Lung (tissue), 12 donors: ENCODE results near the gene LINC01488. TPM values are rescaled to one million over a fixed set of nuclear protein-coding genes. Genes with fewer than 3 reads are reported as not detected.

Experiments used
- ATAC-seq: fragments of 200-7000 bp; cut with Tn5 transposase; one replicate; pipeline ENCODE4 v1.9.1; 2020; ENCODE audit warnings: moderate number of reproducible peaks; ENCODE audit not compliant: insufficient read depth, low FRiP score
- DNase-seq, 3 donors: peaks; one replicate each; pipeline ENCODE4 v3.0.0-alpha.2; 2013 to 2017
- H3K27ac ChIP-seq, 2 donors: one replicate each; pipeline ENCODE4 v1.5.1; 2013; ENCODE audit warnings: mild to moderate bottlenecking in 2 of 2, moderate library complexity in 2 of 2, control low read depth in 1 of 2, inconsistent platforms in 1 of 2, low read depth in 1 of 2, low read length in 1 of 2
- H3K27me3 ChIP-seq, 3 donors: one replicate each; pipeline ENCODE4 v1.5.1; 2013; ENCODE audit warnings: low read length in 2 of 3; ENCODE audit not compliant: control insufficient read depth in 3 of 3, insufficient read depth in 3 of 3
- H3K36me3 ChIP-seq, 4 donors: one replicate each; pipeline ENCODE4 v1.5.1; 2013; ENCODE audit warnings: low read length in 4 of 4, mild to moderate bottlenecking in 1 of 4, moderate library complexity in 1 of 4; ENCODE audit not compliant: control insufficient read depth in 4 of 4, insufficient read depth in 4 of 4
- H3K4me1 ChIP-seq, 5 donors: one replicate each; pipeline ENCODE4 v1.5.1; 2013; ENCODE audit warnings: low read length in 5 of 5, mild to moderate bottlenecking in 2 of 5, moderate library complexity in 1 of 5; ENCODE audit not compliant: control insufficient read depth in 5 of 5, insufficient read depth in 5 of 5
- H3K4me3 ChIP-seq: one replicate; pipeline ENCODE4 v1.5.1; 2013; ENCODE audit warnings: mild to moderate bottlenecking, control low read depth, moderate library complexity
- H3K9ac ChIP-seq, 2 donors: one replicate each; pipeline ENCODE4 v1.5.1; 2013; ENCODE audit warnings: low read length in 2 of 2, control low read depth in 1 of 2; ENCODE audit not compliant: insufficient read depth in 1 of 2
- H3K9me3 ChIP-seq, 4 donors: one replicate each; pipeline ENCODE4 v1.5.1; 2013; ENCODE audit warnings: low read length in 3 of 4, mild to moderate bottlenecking in 1 of 4, moderate library complexity in 1 of 4; ENCODE audit not compliant: control insufficient read depth in 4 of 4, insufficient read depth in 3 of 4
- WGBS, 2 donors: extraction: QIAGEN DNeasy Blood & Tissue Kit; methylation state at CpG; one replicate each; pipeline ENCODE4 v1.1.7; 2013; 5-methylcytosine and 5-hydroxymethylcytosine counted together
- polyA plus RNA-seq, 2 donors: library from polyadenylated mRNA; stranded (reverse); fragments of 200-250 nt; gene quantifications; one replicate each; pipeline ENCODE4 v1.2.1, GENCODE V29; 2013
- total RNA-seq, 2 donors: library from RNA; depleted of rRNA in 1 of 2; stranded (reverse); fragments of >200 nt in 1 of 2; gene quantifications; one replicate each; pipeline ENCODE4 v1.2.1, GENCODE V29; 2014 to 2021
- TF ChIP-seq, protein P1 (sequence below): IDR thresholded peaks from 2 replicates; pipeline ENCODE4 v1.5.1; 2012; ENCODE audit warnings: mild to moderate bottlenecking; ENCODE audit errors: control extremely low read depth, extremely low read depth
- donor health status: control.
- donor health status: control.
- donor health status: Bipolar disorder and iron deficiency.
- donor health status: healthy.
- donor health status: DM: yes; HTN: yes; CAD: no.

Gene LINC01488
- total and polyA plus RNA-seq, 4 donors, result not detected

DNA sequence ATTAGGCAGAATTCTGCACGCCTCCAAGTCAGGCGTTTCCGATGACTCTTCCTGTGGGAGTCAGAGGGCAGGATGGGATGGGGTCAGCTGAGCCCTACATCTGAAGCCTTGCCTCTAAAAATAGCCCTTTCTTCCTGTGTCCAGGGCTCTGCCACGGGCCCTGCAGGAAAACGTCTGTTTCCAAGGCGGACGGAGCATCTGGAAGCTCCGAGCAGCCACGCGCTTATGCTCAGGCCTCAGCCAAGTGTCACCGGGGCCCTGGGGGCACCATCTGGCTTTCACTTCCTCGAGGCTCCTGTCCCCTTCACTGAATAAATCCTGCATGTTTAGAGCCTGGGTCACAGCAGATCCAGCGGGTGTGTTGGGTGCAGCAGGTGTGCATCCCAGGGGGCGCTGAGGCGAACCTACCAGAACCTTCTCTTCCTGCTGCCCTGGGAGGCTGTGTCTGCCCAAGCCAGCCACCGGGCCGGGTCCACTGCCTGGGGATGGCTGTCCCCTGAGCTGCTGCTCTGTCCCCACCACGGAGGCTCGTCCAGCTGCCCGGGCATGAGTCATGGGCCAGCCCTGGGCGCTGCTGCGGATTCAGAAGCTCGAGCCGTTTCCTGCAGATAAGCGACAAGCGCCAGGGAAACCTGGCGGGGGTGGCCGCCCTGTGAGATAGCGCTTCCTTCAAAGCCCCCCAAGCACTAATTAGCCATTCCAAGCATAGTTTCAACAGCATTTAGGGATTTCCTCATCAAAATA, 32.0 kb upstream of the LINC01488 start:
- ATAC-seq, result peak; percentile 29
- Histone ChIP-seq H3K9me3 (peaks cover 0 to 5% (median 2%) of the 10 kb centered on the region in 4 donors), H3K27me3 (no peaks in the 10 kb centered on the region), H3K4me1 (peaks cover 0 to 38% (median 21%) of the 10 kb centered on the region in 5 donors), H3K36me3 (no peaks in the 10 kb centered on the region), H3K9ac (no peak overlapping the region), H3K27ac (peak overlapping the region; percentile 71 to 89), H3K4me3 (no peak overlapping the region)
- TF ChIP-seq, protein P1, sequence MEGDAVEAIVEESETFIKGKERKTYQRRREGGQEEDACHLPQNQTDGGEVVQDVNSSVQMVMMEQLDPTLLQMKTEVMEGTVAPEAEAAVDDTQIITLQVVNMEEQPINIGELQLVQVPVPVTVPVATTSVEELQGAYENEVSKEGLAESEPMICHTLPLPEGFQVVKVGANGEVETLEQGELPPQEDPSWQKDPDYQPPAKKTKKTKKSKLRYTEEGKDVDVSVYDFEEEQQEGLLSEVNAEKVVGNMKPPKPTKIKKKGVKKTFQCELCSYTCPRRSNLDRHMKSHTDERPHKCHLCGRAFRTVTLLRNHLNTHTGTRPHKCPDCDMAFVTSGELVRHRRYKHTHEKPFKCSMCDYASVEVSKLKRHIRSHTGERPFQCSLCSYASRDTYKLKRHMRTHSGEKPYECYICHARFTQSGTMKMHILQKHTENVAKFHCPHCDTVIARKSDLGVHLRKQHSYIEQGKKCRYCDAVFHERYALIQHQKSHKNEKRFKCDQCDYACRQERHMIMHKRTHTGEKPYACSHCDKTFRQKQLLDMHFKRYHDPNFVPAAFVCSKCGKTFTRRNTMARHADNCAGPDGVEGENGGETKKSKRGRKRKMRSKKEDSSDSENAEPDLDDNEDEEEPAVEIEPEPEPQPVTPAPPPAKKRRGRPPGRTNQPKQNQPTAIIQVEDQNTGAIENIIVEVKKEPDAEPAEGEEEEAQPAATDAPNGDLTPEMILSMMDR, result no peak
- peak; percentile 78 to 89 (median 80) for DNase-seq
- WGBS, 2 donors, result 23 to 26% methylated on average over 29 of the region's 29 CpGs

DNA sequence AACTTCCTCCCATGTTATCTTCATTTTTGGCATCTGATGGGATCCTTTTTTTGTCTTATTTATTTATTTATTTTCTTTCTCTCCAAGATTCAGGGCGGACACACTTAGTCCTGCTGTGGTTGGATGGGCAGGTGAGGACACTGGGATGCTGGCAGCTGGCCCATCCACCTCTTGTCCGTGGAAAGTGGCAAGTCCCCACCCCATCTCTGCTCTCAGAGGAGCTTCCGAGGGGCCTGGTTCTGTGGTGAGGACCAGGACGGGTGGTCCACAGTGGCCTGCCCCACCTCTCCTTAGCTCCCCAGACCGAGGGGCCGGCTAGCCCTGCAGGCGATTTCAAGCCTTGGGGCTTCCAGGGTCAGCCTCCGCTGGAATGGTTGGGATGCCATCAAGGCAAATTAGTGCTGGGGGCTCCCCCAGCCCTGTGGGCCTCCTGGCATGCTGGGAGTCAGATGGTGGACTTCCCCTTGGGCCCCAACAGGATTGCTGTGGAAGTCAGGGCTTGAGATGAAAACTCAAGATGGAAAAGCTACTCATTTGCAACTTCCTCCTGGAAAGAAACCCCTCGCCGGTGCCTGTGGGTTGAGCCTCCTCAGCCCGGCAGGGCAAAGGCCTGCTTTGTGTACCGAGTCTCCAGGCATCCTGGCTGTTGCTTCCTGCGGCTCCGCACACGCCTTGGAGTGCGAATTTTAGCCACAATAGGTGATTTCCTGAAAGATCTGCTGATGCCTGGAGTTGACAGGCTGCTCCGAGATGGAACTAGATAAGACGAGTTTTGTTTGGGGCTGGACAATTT, 31.2 kb upstream of the LINC01488 start:
- peak overlapping the region; percentile 74 to 83 for H3K27ac ChIP-seq

DNA sequence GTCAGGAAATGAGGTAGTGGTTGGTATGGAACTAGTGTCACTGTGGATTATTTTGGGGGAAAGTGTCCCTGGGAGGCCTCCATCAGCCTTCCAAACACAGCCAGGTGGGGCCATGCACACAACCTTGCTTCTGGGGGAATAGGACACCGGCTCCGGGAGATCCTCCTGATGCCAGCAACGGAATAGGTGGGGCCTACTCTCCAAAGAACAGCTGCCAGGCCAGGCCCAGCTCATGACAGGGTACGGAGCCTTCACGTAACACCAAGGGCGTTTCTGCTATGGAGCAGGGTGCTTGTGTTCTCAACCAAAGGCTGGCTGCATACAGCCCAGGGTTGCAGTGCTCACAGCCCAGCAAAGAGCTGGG, 30.6 kb upstream of the LINC01488 start:
- no peak for ATAC-seq
- 75 to 87% methylated on average over 6 of the region's 6 CpGs for WGBS, 2 donors
- Histone ChIP-seq H3K27ac (peak overlapping the region in 1 of 2 donors; percentile 34), H3K27me3 (no peaks in the 10 kb centered on the region), H3K36me3 (no peaks in the 10 kb centered on the region), H3K9ac (no peak overlapping the region), H3K9me3 (peaks cover 0 to 5% (median 2%) of the 10 kb centered on the region in 4 donors), H3K4me1 (peaks cover 0 to 26% (median 13%) of the 10 kb centered on the region in 5 donors), H3K4me3 (no peak overlapping the region)
- DNase-seq, result no peak
- TF ChIP-seq, protein P1, result no peak

More for the DNA sequence above, 31.2 kb upstream of the LINC01488 start:
- TF ChIP-seq, protein P1, result no peak
- no peak for ATAC-seq
- Histone ChIP-seq H3K9me3 (peaks cover 0 to 5% (median 2%) of the 10 kb centered on the region in 4 donors), H3K36me3 (no peaks in the 10 kb centered on the region), H3K4me1 (peaks cover 0 to 30% (median 14%) of the 10 kb centered on the region in 5 donors), H3K9ac (no peak overlapping the region), H3K27me3 (no peaks in the 10 kb centered on the region), H3K4me3 (no peak overlapping the region)
- DNase-seq, result peak in 2 of 3 donors; percentile 33 to 58
- 46 to 55% methylated on average over 18 of the region's 18 CpGs for WGBS, 2 donors
